ENCODE measurements around the gene STATH. TPM values are rescaled to one million over a fixed set of nuclear protein-coding genes. Genes with fewer than 3 reads are reported as not detected.
"Not testable (repeated sequence)": the region's sequence is repeated elsewhere in the genome, so short reads cannot be mapped to it uniquely, and the experiment has no call there.

STATH gene
- total RNA-seq, 2 donors from 2014 or later: not detected

DNA sequence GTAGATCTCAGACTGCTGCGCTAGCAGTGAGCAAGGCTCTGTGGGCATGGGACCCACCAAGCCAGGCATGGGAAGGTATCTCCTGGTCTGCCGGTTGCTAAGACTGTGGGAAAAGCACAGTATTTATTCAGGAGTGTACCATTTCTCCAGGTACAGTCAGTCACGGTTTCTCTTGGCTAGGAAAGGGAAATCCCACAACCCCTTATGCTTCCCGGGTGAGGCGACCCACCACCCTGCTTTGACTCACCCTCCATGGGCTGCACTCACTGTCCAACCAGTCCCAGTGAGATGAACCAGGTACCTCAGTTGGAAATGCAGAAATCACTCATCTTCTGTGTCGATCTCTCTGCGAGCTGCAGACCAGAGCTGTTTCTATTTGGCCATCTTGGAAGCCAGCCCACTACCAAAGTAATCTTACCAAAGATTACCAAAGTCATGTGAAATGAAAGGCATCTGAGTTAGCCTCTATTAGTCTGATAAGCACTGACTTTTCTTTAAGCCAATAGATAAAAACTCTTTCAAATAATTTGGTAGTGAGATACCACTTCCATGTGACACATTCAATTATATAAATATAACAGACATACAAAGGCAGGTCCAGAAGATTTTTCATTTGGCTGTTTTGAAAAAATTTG, 46.0 kb downstream of the STATH start:
- ATAC-seq (no peak), DNase-seq (no peak)
- intact Hi-C loops (cut with DNase I): no loop called here

DNA sequence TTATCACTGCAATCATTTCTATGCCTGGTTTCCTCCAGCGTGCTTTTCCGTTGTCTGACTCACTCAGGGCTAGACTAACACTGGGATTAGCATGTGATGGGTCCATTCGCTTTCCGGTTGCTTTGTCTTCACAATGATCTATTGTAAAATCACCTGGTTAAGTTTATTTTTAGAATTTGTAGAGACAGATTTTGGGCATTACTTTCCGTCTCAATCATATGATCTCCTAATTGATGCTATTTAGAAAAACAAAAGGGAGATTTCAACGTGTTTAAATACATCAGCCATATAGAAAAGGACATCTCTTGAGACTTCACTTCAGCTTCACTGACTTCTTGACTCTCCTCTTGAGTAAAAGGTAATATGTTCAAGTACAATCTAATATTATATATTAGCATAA, 54.4 kb downstream of the STATH start, which contains the start of gene HTN1:
HTN1 (plus strand) TSS at position 301 of the 400 bp plus-strand sequence. CDS start 2,639 bp downstream, outside the sequence.
- DNase-seq; ATAC-seq; intact Hi-C loops (cut with DNase I): not testable (repeated sequence)

Other genes starting within 250 kb of the STATH start
- gene SULT1B1, start 235.3 kb upstream of the STATH start, total RNA-seq: 1 to 10 TPM in 1 of 2 donors, under 1 TPM in 1; 0.99 to 1.6 TPM
- not detected for gene SULT1E1, start 135.8 kb upstream of the STATH start, total RNA-seq
- 1 to 10 TPM in 1 of 2 donors, under 1 TPM in 1; 0.68 to 3.2 TPM for gene CSN1S1, start 64.9 kb upstream of the STATH start, total RNA-seq
- not detected for gene CSN2, start 30.2 kb upstream of the STATH start, total RNA-seq
- not detected for gene HTN3, start 32.5 kb downstream of the STATH start, total RNA-seq
- not detected for gene HTN1, start 54.5 kb downstream of the STATH start, total RNA-seq
- gene PRR27, start 158.3 kb downstream of the STATH start, total RNA-seq: not detected
- not detected for gene ODAM, start 199.8 kb downstream of the STATH start, total RNA-seq
- not detected for gene FDCSP, start 230.2 kb downstream of the STATH start, total RNA-seq
- gene CSN3, start 246.6 kb downstream of the STATH start, total RNA-seq: not detected